ENCODE results near the gene TFDP1.
A peak's percentile ranks its signal among the peaks of the same experiment; 100 is the strongest.
"Not testable (repeated sequence)": the region's sequence is repeated elsewhere in the genome, so short reads cannot be mapped to it uniquely, and the experiment has no call there.

TFDP1 gene

GRCh38 chr13:113617961-113618360 lies 33.4 kb downstream of the TFDP1 start:
- DNase-seq (ENCODE audit: low spot score) = no peak

- DNase-seq (ENCODE audit: low spot score) = no peak
Measured at GRCh38 chr13:113618455-113618854, 33.9 kb downstream of the TFDP1 start.

GRCh38 chr13:113620036-113620796 lies 35.7 kb downstream of the TFDP1 start:
- DNase-seq (ENCODE audit: low spot score) = no peak

- DNase-seq (ENCODE audit: low spot score) = no peak
Measured at GRCh38 chr13:113621046-113621445, 36.5 kb downstream of the TFDP1 start.

GRCh38 chr13:113621498-113621897 lies 36.9 kb downstream of the TFDP1 start:
- DNase-seq (ENCODE audit: low spot score) = not testable (repeated sequence)

GRCh38 chr13:113621986-113622550 lies 37.5 kb downstream of the TFDP1 start:
- DNase-seq (ENCODE audit: low spot score) = not testable (repeated sequence)

- DNase-seq (ENCODE audit: low spot score) = no peak
Measured at GRCh38 chr13:113622791-113623490, 38.4 kb downstream of the TFDP1 start.

GRCh38 chr13:113623491-113624234 lies 39.1 kb downstream of the TFDP1 start:
- peak; percentile 3 for DNase-seq (ENCODE audit: low spot score)

GRCh38 chr13:113624235-113624587 lies 39.7 kb downstream of the TFDP1 start:
- no peak for DNase-seq (ENCODE audit: low spot score)

GRCh38 chr13:113624640-113625304 lies 40.2 kb downstream of the TFDP1 start:
- DNase-seq (ENCODE audit: low spot score) = not testable (repeated sequence)

GRCh38 chr13:113625965-113626721 lies 41.6 kb downstream of the TFDP1 start:
- DNase-seq (ENCODE audit: low spot score) = no peak

- DNase-seq (ENCODE audit: low spot score) = no peak
Measured at GRCh38 chr13:113627136-113627535, 42.6 kb downstream of the TFDP1 start.

- DNase-seq (ENCODE audit: low spot score) = no peak
Measured at GRCh38 chr13:113628291-113629270, 44.0 kb downstream of the TFDP1 start.

GRCh38 chr13:113629866-113630265 lies 45.3 kb downstream of the TFDP1 start:
- DNase-seq (ENCODE audit: low spot score) = no peak

- no peak for DNase-seq (ENCODE audit: low spot score)
Measured at GRCh38 chr13:113630296-113630695, 45.7 kb downstream of the TFDP1 start.

GRCh38 chr13:113630804-113631203 lies 46.3 kb downstream of the TFDP1 start:
- no peak for DNase-seq (ENCODE audit: low spot score)

GRCh38 chr13:113631341-113632095 lies 47.0 kb downstream of the TFDP1 start:
- no peak for DNase-seq (ENCODE audit: low spot score)

GRCh38 chr13:113632706-113633484 lies 48.3 kb downstream of the TFDP1 start:
- DNase-seq (ENCODE audit: low spot score) = no peak
